CD4-positive, alpha-beta T cell (primary cell): ENCODE measurements around the gene SPATA17. TPM values are rescaled to one million over a fixed set of nuclear protein-coding genes. Genes with fewer than 3 reads are reported as not detected.

ENCODE experiments used
- ATAC-seq: fragments of 200-7000 bp; cut with Tn5 transposase; one replicate; pipeline ENCODE4 v1.10.0; 2022; ENCODE audit warnings: mild to moderate bottlenecking; ENCODE audit not compliant: poor library complexity
- CTCF ChIA-PET: fragments of 350-600 bp; sonication (Branson Sonifier 250); formaldehyde crosslinking; loops from one replicate; lab custom pipeline; 2021; ENCODE audit warnings: antibody characterized with exemption, inconsistent platforms; lab: Charles Lee
- POLR2A ChIA-PET: fragments of 350-600 bp; sonication (Branson Sonifier 250); formaldehyde crosslinking; loops from one replicate; lab custom pipeline; 2021; ENCODE audit warnings: antibody characterized with exemption, inconsistent platforms; lab: Charles Lee
- DNase-seq, 14 experiments: peaks; one replicate each; pipeline ENCODE4 v3.0.0-alpha.2; 2013 to 2020; ENCODE audit warnings: mixed read lengths in 2 of 14
- H3K27ac ChIP-seq, 2 donors: one replicate each; pipeline versions ENCODE4 v1.5.1 to v1.7.0; 2013; ENCODE audit warnings: low read length in 2 of 2, low read depth in 1 of 2, mild to moderate bottlenecking in 1 of 2
- H3K27me3 ChIP-seq, 2 experiments: 1 replicate in 1 of 2; 2 replicates in 1 of 2; pipeline versions ENCODE4 v1.6.1 to v1.7.0; 2013; ENCODE audit warnings: low read length in 2 of 2, control low read depth in 1 of 2, mild to moderate bottlenecking in 1 of 2, moderate library complexity in 1 of 2; ENCODE audit not compliant: insufficient read depth in 2 of 2, control insufficient read depth in 1 of 2
- H3K36me3 ChIP-seq: one replicate; pipeline ENCODE4 v1.6.1; 2013; ENCODE audit warnings: low read length, control low read depth; ENCODE audit not compliant: insufficient read depth
- H3K4me1 ChIP-seq: one replicate; pipeline ENCODE4 v1.6.1; 2013; ENCODE audit warnings: low read length, control low read depth; ENCODE audit not compliant: insufficient read depth
- H3K4me3 ChIP-seq: one replicate; pipeline ENCODE4 v1.5.1; 2013; ENCODE audit warnings: mild to moderate bottlenecking, low read length, moderate library complexity
- H3K9me3 ChIP-seq, 2 experiments: 1 replicate in 1 of 2; 2 replicates in 1 of 2; pipeline versions ENCODE4 v1.6.1 to v1.7.0; 2013; ENCODE audit warnings: low read length in 2 of 2, mild to moderate bottlenecking in 2 of 2, control low read depth in 1 of 2, moderate library complexity in 1 of 2; ENCODE audit not compliant: control insufficient read depth in 1 of 2, insufficient read depth in 1 of 2
- H3K27ac Mint-ChIP-seq: one replicate; pipeline ENCODE4 v1.8.0; 2020; ENCODE audit warnings: mixed read lengths
- H3K27me3 Mint-ChIP-seq: one replicate; pipeline ENCODE4 v1.8.0; 2021; ENCODE audit warnings: mixed read lengths
- H3K36me3 Mint-ChIP-seq: one replicate; pipeline ENCODE4 v1.8.0; 2021; ENCODE audit warnings: low read depth, mixed read lengths
- H3K4me1 Mint-ChIP-seq: one replicate; pipeline ENCODE4 v1.8.0; 2021; ENCODE audit warnings: low read depth, mixed read lengths
- H3K4me3 Mint-ChIP-seq: one replicate; pipeline ENCODE4 v1.8.0; 2020; ENCODE audit warnings: mild to moderate bottlenecking, mixed read lengths
- H3K9me3 Mint-ChIP-seq: one replicate; pipeline ENCODE4 v1.8.0; 2020; ENCODE audit warnings: mixed read lengths
- CTCF ChIP-seq: fragments of 200-600 bp; IDR thresholded peaks from one replicate; pipeline ENCODE4 v1.8.0; 2022; ENCODE audit warnings: antibody characterized with exemption, mild to moderate bottlenecking
- intact Hi-C, 2 experiments: fragments of 100-400 bp; cut with DNase I in 1 of 2; cut with micrococcal nuclease in 1 of 2; formaldehyde crosslinking; loops; one replicate each; pipeline versions ENCODE4 v1.15.1 to v1.9.0; 2023 to 2025; cut with DNase I, micrococcal nuclease
- total RNA-seq, 174 experiments: library from RNA in 2 of 174; stranded (reverse) in 2 of 174; gene quantifications; one replicate each; pipeline ENCODE4 v1.2.3 and lab custom pipeline; 2021 to 2026

SPATA17 gene
- total RNA-seq, 2 experiments from 2014 or later, result not detected

GRCh38 chr1:217891966-217892365 lies 260.8 kb downstream of the SPATA17 start:
- Histone ChIP-seq H3K9me3 (peaks cover 0 to 11% of the 10 kb centered on the region in 2 experiments), H3K27me3 (no peaks in the 10 kb centered on the region), H3K36me3 (no peaks in the 10 kb centered on the region), H3K27ac (no peak overlapping the region), H3K4me1 (no peaks in the 10 kb centered on the region), H3K4me3 (no peak overlapping the region)
- no peak for TF ChIP-seq CTCF
- no peaks in the 10 kb centered on the region for H3K4me1 Mint-ChIP-seq
- ChIA-PET CTCF (no interaction called here), POLR2A (no interaction called here)
- intact Hi-C loops, result no loop called here
- H3K27ac Mint-ChIP-seq, result no peak overlapping the region
- no peaks in the 10 kb centered on the region for H3K27me3 Mint-ChIP-seq
- peaks cover 5% of the 10 kb centered on the region for H3K9me3 Mint-ChIP-seq
- ATAC-seq (no peak), DNase-seq (no peak)
- no peak overlapping the region for H3K4me3 Mint-ChIP-seq
- no peaks in the 10 kb centered on the region for H3K36me3 Mint-ChIP-seq

GRCh38 chr1:217892750-217893149 lies 261.6 kb downstream of the SPATA17 start:
- ATAC-seq, result no peak
- H3K27ac Mint-ChIP-seq, result no peak overlapping the region
- no peaks in the 10 kb centered on the region for H3K4me1 ChIP-seq
- no peaks in the 10 kb centered on the region for H3K27me3 Mint-ChIP-seq
- DNase-seq, result no peak
- H3K9me3 ChIP-seq, result peaks cover 0 to 11% of the 10 kb centered on the region in 2 experiments
- no peaks in the 10 kb centered on the region for H3K36me3 Mint-ChIP-seq
- no peaks in the 10 kb centered on the region for H3K4me1 Mint-ChIP-seq
- peaks cover 5% of the 10 kb centered on the region for H3K9me3 Mint-ChIP-seq
- ChIA-PET POLR2A (no interaction called here), CTCF (no interaction called here)
- no peak overlapping the region for H3K4me3 Mint-ChIP-seq
- H3K36me3 ChIP-seq, result no peaks in the 10 kb centered on the region
- H3K27me3 ChIP-seq, result no peaks in the 10 kb centered on the region
- no peak overlapping the region for H3K27ac ChIP-seq
- no peak for TF ChIP-seq CTCF
- no peak overlapping the region for H3K4me3 ChIP-seq
- intact Hi-C loops, result no loop called here

- CTCF ChIA-PET, result no interaction called here
- TF ChIP-seq CTCF, result no peak
- no peak overlapping the region for H3K4me3 ChIP-seq
- no peaks in the 10 kb centered on the region for H3K36me3 Mint-ChIP-seq
- no peaks in the 10 kb centered on the region for H3K36me3 ChIP-seq
- H3K4me3 Mint-ChIP-seq, result no peak overlapping the region
- H3K27ac ChIP-seq, result no peak overlapping the region
- peaks cover 2% of the 10 kb centered on the region for H3K9me3 Mint-ChIP-seq
- H3K27me3 Mint-ChIP-seq, result no peaks in the 10 kb centered on the region
- no peak for DNase-seq
- H3K4me1 Mint-ChIP-seq, result no peaks in the 10 kb centered on the region
- no peak for ATAC-seq
- H3K27ac Mint-ChIP-seq, result no peak overlapping the region
- no peaks in the 10 kb centered on the region for H3K4me1 ChIP-seq
- POLR2A ChIA-PET, result no interaction called here
- peaks cover 0 to 4% of the 10 kb centered on the region in 2 experiments for H3K9me3 ChIP-seq
- no peaks in the 10 kb centered on the region for H3K27me3 ChIP-seq
- intact Hi-C loops, result no loop called here
Measured at GRCh38 chr1:217895841-217896240, 264.7 kb downstream of the SPATA17 start.
